Measurements from ENCODE around the gene SARS1.
"Not testable (repeated sequence)": the region's sequence is repeated elsewhere in the genome, so short reads cannot be mapped to it uniquely, and the experiment has no call there.

The SARS1 gene, protein sequence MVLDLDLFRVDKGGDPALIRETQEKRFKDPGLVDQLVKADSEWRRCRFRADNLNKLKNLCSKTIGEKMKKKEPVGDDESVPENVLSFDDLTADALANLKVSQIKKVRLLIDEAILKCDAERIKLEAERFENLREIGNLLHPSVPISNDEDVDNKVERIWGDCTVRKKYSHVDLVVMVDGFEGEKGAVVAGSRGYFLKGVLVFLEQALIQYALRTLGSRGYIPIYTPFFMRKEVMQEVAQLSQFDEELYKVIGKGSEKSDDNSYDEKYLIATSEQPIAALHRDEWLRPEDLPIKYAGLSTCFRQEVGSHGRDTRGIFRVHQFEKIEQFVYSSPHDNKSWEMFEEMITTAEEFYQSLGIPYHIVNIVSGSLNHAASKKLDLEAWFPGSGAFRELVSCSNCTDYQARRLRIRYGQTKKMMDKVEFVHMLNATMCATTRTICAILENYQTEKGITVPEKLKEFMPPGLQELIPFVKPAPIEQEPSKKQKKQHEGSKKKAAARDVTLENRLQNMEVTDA

DNA sequence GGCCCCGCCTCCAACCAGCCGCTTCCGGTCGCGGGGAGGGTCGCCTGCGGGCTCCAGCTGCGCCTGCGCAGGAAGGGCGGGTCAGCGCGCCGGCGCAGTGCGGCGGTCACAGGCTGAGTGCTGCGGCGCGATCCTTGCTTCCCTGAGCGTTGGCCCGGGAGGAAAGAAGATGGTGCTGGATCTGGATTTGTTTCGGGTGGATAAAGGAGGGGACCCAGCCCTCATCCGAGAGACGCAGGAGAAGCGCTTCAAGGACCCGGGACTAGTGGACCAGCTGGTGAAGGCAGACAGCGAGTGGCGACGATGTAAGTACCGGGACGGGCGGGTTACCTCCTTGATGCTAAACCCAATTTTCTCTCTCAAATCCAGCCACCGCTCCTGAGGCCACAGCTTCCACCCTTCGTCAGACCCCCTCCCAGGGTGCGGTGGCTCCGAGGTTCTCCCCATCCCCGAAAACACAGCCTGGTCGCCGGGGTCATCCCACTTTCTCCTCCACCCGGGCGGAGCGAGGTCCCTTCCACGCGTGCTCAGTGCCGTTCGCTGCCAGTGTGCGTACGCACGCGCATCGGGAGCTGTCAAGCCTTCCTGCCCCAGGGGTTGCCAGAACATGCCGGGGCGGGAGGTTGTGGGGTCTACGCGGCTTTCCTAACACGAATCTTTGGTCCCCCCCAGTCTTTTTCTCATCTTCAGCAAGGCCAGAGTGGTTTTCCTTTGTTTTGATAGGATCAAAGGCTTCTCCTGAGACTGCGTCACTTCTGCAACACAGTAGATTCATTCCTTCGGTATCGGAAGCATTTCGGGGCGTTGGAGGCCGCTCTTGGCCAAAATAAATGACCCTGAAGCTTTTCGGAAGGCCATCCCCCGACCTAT, at the start of gene SARS1:
SARS1 (plus strand) TSS at position 95 of the 870 bp plus-strand sequence; CDS start at position 170, 75 bp downstream.
- Histone ChIP-seq H3K27me3 (ENCODE audit: insufficient read depth, low read length) (no peaks in the 10 kb centered on the region), H3K4me3 (ENCODE audit: low read length) (peak within 1 kb of the TSS; percentile 97), H3K9me3 (ENCODE audit: insufficient read depth, low read depth, low read length) (no peaks in the 10 kb centered on the region), H3K36me3 (ENCODE audit: insufficient read depth, low read depth, low read length) (no peaks in the 10 kb centered on the region), H3K27ac (ENCODE audit: low read length) (no peak within 1 kb of the TSS), H3K9ac (ENCODE audit: low read depth, low read length) (peak within 1 kb of the TSS; percentile 86), H3K4me1 (ENCODE audit: insufficient read depth, low read length) (peaks cover 9% of the 10 kb centered on the region; the same call in 1 of the 2 replicates)

DNA sequence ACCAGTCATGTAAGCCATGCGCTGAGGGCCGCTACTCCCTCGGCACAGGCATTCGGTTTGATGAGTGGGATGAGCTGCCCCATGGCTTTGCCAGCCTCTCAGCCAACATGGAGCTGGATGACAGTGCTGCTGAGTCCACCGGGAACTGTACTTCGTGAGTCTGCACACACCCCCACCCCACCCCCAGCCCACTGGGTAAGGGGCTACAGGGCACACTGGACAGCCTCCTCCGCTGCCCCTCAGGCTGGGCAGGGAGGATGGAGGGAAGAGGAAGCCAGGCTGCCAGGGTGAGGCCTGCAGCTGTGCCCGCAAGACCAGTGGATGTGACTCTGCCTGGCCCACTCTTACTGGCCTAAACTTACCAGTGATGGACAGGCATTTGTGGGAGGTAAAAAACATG, 49.2 kb upstream of the SARS1 start:
- Histone ChIP-seq H3K9ac (ENCODE audit: low read depth, low read length) (no peak overlapping the region), H3K27ac (ENCODE audit: low read length) (no peak overlapping the region), H3K4me3 (ENCODE audit: low read length) (no peak overlapping the region), H3K27me3 (ENCODE audit: insufficient read depth, low read length) (no peaks in the 10 kb centered on the region), H3K4me1 (ENCODE audit: insufficient read depth, low read length) (peaks cover 6% of the 10 kb centered on the region; the same call in 1 of the 2 replicates), H3K9me3 (ENCODE audit: insufficient read depth, low read depth, low read length) (no peaks in the 10 kb centered on the region), H3K36me3 (ENCODE audit: insufficient read depth, low read depth, low read length) (no peaks in the 10 kb centered on the region)

DNA sequence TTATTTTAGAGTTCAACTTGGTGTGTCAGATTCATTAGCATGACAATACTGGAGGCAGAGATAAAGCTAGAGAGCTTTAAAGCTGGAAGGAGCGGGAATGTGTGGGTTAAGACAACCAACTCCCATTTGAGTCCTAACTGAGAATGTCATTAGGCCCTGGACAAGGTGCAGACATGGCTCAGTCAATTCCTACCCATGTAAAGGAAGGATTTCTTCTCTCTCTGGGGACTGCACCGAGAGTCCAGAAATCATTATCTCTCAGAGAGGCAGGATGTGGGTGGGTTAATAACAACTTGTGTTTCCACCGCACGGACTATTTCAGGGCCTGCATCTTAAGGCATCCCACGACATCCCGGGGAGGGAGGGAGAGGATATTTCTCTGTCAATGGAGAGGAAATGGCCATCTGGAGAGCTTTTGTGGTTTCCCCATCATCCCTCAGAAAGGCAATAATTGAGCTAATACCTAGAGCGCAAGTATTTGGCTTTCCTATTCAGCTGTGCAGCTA, 46.7 kb upstream of the SARS1 start:
- no peaks in the 10 kb centered on the region for H3K9me3 ChIP-seq (ENCODE audit: insufficient read depth, low read depth, low read length)
- no peak overlapping the region for H3K9ac ChIP-seq (ENCODE audit: low read depth, low read length)
- no peaks in the 10 kb centered on the region for H3K36me3 ChIP-seq (ENCODE audit: insufficient read depth, low read depth, low read length)
- H3K27me3 ChIP-seq (ENCODE audit: insufficient read depth, low read length) = no peaks in the 10 kb centered on the region
- peaks cover 6% of the 10 kb centered on the region; the same call in 1 of the 2 replicates for H3K4me1 ChIP-seq (ENCODE audit: insufficient read depth, low read length)
- no peak overlapping the region for H3K27ac ChIP-seq (ENCODE audit: low read length)
- no peak overlapping the region for H3K4me3 ChIP-seq (ENCODE audit: low read length)

DNA sequence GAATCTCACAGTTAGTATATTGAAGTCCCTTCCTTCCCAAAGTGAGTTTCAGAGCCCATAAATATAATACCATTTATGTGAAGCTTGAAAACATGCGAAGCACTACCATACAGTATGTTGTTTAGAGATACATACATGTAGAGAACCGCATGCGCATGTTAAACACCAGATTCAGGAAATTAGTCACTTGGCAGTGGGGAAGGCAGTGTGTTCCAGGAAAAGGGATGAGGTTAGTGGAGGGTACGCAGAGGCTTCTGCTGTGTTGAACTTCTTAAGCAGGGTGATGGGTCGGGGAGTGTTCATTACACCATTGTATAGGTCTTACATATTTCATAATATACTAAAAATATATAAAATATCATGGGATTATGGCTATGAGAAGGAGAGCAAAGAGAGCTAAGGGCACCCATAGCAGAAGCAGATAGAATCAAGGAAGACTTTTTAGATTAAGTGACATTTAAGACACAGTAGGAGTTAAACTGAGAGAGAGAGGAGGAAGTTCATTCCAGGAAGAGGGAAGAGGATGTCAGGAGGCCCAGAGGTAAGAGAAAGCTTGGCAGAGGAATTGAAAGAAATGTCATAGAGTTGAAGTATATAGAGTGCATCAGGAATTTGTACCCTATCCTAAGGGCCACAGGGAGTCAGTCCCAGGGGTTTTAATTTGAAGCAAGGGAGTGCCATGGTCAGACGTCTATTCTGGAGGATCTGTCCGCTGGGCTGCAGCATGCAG, 43.5 kb upstream of the SARS1 start:
- H3K9ac ChIP-seq (ENCODE audit: low read depth, low read length) = no peak overlapping the region
- H3K4me3 ChIP-seq (ENCODE audit: low read length) = no peak overlapping the region
- no peaks in the 10 kb centered on the region for H3K36me3 ChIP-seq (ENCODE audit: insufficient read depth, low read depth, low read length)
- H3K4me1 ChIP-seq (ENCODE audit: insufficient read depth, low read length) = peaks cover 6% of the 10 kb centered on the region; the same call in 1 of the 2 replicates
- H3K9me3 ChIP-seq (ENCODE audit: insufficient read depth, low read depth, low read length) = no peaks in the 10 kb centered on the region
- no peaks in the 10 kb centered on the region for H3K27me3 ChIP-seq (ENCODE audit: insufficient read depth, low read length)
- no peak overlapping the region for H3K27ac ChIP-seq (ENCODE audit: low read length)

DNA sequence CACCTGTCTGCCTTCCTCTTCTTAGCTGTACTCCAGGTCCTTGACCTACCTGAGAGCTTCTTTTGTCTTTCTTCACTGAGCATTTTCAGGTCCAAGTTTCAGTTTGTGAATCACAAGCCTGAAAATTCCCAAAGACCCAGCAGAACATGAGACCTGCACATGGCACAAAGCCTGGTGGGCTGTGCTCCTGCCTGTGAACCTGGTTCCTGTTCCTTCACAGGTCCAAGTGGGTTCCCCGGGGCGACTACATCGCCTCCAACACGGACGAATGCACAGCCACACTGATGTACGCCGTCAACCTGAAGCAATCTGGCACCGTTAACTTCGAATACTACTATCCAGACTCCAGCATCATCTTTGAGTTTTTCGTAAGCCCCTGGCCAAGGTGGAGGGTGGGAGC, 42.1 kb upstream of the SARS1 start:
- Histone ChIP-seq H3K36me3 (ENCODE audit: insufficient read depth, low read depth, low read length) (no peaks in the 10 kb centered on the region), H3K9me3 (ENCODE audit: insufficient read depth, low read depth, low read length) (no peaks in the 10 kb centered on the region), H3K9ac (ENCODE audit: low read depth, low read length) (no peak overlapping the region), H3K4me1 (ENCODE audit: insufficient read depth, low read length) (peaks cover 6% of the 10 kb centered on the region; the same call in 1 of the 2 replicates), H3K27me3 (ENCODE audit: insufficient read depth, low read length) (no peaks in the 10 kb centered on the region), H3K27ac (ENCODE audit: low read length) (no peak overlapping the region), H3K4me3 (ENCODE audit: low read length) (no peak overlapping the region)

DNA sequence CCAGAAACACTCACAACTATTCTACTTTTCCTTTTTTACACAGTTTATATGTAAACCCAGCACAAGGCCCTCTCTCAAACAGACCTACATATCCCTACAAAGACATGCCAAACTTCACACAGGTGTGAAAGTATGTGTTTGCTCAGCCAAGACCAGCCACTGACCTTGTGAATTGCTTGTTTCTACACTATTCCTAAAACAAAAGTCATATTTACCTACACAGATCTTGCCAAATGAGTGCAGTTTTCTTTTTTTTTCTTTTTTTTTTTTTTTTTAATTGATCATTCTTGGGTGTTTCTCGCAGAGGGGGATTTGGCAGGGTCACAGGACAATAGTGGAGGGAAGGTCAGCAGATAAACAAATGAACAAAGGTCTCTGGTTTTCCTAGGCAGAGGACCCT, 37.4 kb upstream of the SARS1 start:
- H3K27ac ChIP-seq (ENCODE audit: low read length); H3K36me3 ChIP-seq (ENCODE audit: insufficient read depth, low read depth, low read length); H3K9ac ChIP-seq (ENCODE audit: low read depth, low read length); H3K4me3 ChIP-seq (ENCODE audit: low read length); H3K4me1 ChIP-seq (ENCODE audit: insufficient read depth, low read length); H3K9me3 ChIP-seq (ENCODE audit: insufficient read depth, low read depth, low read length); H3K27me3 ChIP-seq (ENCODE audit: insufficient read depth, low read length): not testable (repeated sequence)

DNA sequence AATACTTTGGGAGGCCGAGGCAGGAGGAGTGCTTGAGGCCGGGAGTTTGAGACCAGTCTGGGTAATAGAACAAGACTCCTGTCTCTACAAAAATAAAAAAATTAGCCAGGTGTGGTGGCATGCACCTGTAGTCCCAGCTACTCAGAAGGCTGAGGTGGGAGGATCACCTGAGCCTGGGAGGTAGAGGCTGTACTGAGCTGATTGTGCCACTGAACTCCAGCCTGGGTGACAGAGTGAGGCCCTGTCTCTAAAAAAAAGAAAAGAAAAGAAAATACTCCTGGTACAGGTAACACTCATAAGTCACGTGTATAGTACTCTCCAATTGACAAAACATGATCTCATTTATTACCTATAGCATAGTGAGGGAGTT, 33.0 kb upstream of the SARS1 start:
- H3K27ac ChIP-seq (ENCODE audit: low read length); H3K27me3 ChIP-seq (ENCODE audit: insufficient read depth, low read length); H3K36me3 ChIP-seq (ENCODE audit: insufficient read depth, low read depth, low read length); H3K9ac ChIP-seq (ENCODE audit: low read depth, low read length); H3K4me3 ChIP-seq (ENCODE audit: low read length); H3K4me1 ChIP-seq (ENCODE audit: insufficient read depth, low read length); H3K9me3 ChIP-seq (ENCODE audit: insufficient read depth, low read depth, low read length): not testable (repeated sequence)

DNA sequence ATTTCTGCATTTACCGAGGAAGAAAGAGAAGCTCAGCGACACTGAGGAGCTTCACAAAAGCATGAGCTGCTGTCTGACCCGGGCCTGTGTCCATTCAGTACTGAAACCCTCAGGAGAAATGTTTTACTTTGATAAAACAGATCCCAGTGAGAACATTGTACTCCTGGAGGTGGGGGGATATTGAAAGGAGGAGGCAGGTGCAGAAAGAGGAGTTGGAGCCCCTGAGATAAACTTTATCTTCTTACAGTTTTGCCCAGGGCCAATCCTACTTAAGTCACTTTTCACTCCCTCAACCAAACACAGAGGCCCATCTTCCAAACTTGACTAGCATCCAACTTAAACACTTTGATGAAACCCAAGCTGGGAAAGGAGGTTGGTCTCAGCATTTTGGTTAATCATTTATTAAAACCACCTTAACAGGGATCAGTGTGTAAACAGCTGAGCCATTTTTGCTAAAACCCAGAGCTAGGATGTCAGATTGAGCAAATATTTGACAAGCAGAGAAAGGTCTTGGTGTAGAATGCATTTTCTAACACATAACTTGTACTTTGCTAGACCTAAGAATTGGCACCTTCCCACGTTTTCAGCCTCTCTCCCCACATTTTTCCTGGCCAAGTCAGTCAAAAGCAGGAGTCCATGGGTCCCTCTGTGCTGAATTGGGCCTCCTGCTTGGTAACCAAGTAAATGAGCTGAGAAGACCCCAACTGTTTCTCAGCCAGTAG, 32.5 kb upstream of the SARS1 start:
- no peaks in the 10 kb centered on the region for H3K36me3 ChIP-seq (ENCODE audit: insufficient read depth, low read depth, low read length)
- no peak overlapping the region for H3K4me3 ChIP-seq (ENCODE audit: low read length)
- H3K4me1 ChIP-seq (ENCODE audit: insufficient read depth, low read length) = no peaks in the 10 kb centered on the region; the same call in 1 of the 2 replicates
- H3K9me3 ChIP-seq (ENCODE audit: insufficient read depth, low read depth, low read length) = no peaks in the 10 kb centered on the region; the same call in 1 of the 2 replicates
- no peaks in the 10 kb centered on the region for H3K27me3 ChIP-seq (ENCODE audit: insufficient read depth, low read length)
- H3K9ac ChIP-seq (ENCODE audit: low read depth, low read length) = no peak overlapping the region
- no peak overlapping the region for H3K27ac ChIP-seq (ENCODE audit: low read length)

DNA sequence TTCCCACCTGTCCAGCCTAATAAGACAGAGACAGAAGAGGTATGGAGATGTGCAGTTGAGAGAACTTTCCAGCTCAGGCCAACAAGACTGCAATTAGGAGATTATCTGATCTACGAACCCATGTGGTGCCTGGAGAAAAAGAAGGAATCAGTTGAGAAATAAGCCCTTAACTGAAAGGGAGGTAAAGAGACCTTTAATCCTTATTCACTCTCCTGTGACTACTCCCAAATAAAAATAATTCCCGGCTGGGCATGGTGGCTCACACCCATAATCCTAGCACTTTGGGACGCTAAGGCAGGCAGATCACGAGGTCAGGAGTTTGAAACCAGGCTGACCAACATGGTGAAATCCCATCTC, 31.9 kb upstream of the SARS1 start:
- H3K4me1 ChIP-seq (ENCODE audit: insufficient read depth, low read length) = no peaks in the 10 kb centered on the region; the same call in 1 of the 2 replicates
- no peak overlapping the region for H3K4me3 ChIP-seq (ENCODE audit: low read length)
- no peaks in the 10 kb centered on the region; the same call in 1 of the 2 replicates for H3K9me3 ChIP-seq (ENCODE audit: insufficient read depth, low read depth, low read length)
- no peaks in the 10 kb centered on the region for H3K27me3 ChIP-seq (ENCODE audit: insufficient read depth, low read length)
- H3K36me3 ChIP-seq (ENCODE audit: insufficient read depth, low read depth, low read length) = no peaks in the 10 kb centered on the region
- H3K9ac ChIP-seq (ENCODE audit: low read depth, low read length) = no peak overlapping the region
- H3K27ac ChIP-seq (ENCODE audit: low read length) = no peak overlapping the region

DNA sequence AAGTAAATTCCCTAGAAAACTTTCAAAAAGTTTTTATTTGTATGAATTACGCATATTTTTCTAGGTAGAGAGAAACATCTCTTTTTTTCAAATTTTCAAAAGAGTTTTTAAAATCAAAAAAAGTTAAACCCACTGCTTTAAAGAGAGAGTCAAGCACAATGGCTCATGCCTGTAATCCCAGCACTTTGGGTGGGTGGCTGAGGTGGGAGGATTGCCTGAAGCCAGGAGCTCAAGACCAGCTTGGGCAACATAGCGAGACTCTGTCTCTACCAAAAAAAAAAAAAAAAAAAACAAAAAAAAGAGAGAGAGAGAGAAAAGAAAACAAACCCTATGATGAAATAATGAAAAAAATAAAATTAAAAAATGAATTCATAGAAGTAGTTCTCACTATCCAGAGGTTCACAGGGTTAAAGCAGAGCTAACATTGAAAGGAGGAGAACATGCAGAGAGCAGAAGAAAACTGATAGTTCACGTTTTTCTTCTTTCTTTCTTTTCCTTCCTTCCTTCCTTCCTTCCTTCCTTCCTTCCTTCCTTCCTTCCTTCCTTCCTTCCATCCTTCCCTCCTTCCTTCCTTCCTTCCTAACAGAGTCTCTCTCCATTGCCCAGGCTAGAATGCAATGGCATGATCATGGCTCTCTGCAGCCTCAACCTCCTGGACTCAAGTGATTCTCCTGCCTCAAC, 30.5 kb upstream of the SARS1 start:
- H3K9me3 ChIP-seq (ENCODE audit: insufficient read depth, low read depth, low read length) = no peaks in the 10 kb centered on the region; the same call in 1 of the 2 replicates
- H3K36me3 ChIP-seq (ENCODE audit: insufficient read depth, low read depth, low read length) = no peaks in the 10 kb centered on the region
- no peaks in the 10 kb centered on the region; the same call in 1 of the 2 replicates for H3K4me1 ChIP-seq (ENCODE audit: insufficient read depth, low read length)
- H3K27me3 ChIP-seq (ENCODE audit: insufficient read depth, low read length) = no peaks in the 10 kb centered on the region
- H3K4me3 ChIP-seq (ENCODE audit: low read length) = no peak overlapping the region
- H3K9ac ChIP-seq (ENCODE audit: low read depth, low read length) = no peak overlapping the region
- H3K27ac ChIP-seq (ENCODE audit: low read length) = no peak overlapping the region
